HL-60/S4 treated with retinoic acid at 250 ng/mL for 4 days and 3 days (cell line): ENCODE measurements around the gene SHROOM4.

Experiments used
- in situ Hi-C: fragments of 300-500 bp; cut with MboI; formaldehyde crosslinking; loops from 2 replicates; pipeline ENCODE4 v1.7.0; 2022; ENCODE audit warnings: low sequenced_read_pairs

SHROOM4 gene

GRCh38 chrX:50787099-50787498, 26.9 kb downstream of the SHROOM4 start:
- in situ Hi-C loops, result no loop called here

GRCh38 chrX:50780144-50780543, 33.9 kb downstream of the SHROOM4 start:
- in situ Hi-C loops, result no loop called here

GRCh38 chrX:50779694-50780093, 34.3 kb downstream of the SHROOM4 start:
- in situ Hi-C loops, result no loop called here

GRCh38 chrX:50778272-50778671, 35.7 kb downstream of the SHROOM4 start:
- in situ Hi-C loops, result no loop called here

- in situ Hi-C loops, result no loop called here
Observed at GRCh38 chrX:50776248-50776647, 37.7 kb downstream of the SHROOM4 start.

- in situ Hi-C loops, result no loop called here
Observed at GRCh38 chrX:50771382-50771781, 42.6 kb downstream of the SHROOM4 start.

- in situ Hi-C loops, result no loop called here
Observed at GRCh38 chrX:50770702-50771101, 43.3 kb downstream of the SHROOM4 start.

GRCh38 chrX:50769389-50770063, 44.5 kb downstream of the SHROOM4 start:
- in situ Hi-C loops, result no loop called here

- in situ Hi-C loops, result no loop called here
Observed at GRCh38 chrX:50768801-50769200, 45.2 kb downstream of the SHROOM4 start.

- in situ Hi-C loops, result no loop called here
Observed at GRCh38 chrX:50765986-50766385, 48.0 kb downstream of the SHROOM4 start.

GRCh38 chrX:50762578-50762977, 51.4 kb downstream of the SHROOM4 start:
- in situ Hi-C loops, result no loop called here

GRCh38 chrX:50756276-50756675, 57.7 kb downstream of the SHROOM4 start:
- in situ Hi-C loops, result no loop called here

- in situ Hi-C loops, result no loop called here
Observed at GRCh38 chrX:50751091-50751490, 62.9 kb downstream of the SHROOM4 start.

- in situ Hi-C loops, result no loop called here
Observed at GRCh38 chrX:50747471-50747900, 66.5 kb downstream of the SHROOM4 start.

GRCh38 chrX:50736656-50737055, 77.3 kb downstream of the SHROOM4 start:
- in situ Hi-C loops, result no loop called here

- in situ Hi-C loops, result no loop called here
Observed at GRCh38 chrX:50726296-50726695, 87.7 kb downstream of the SHROOM4 start.

- in situ Hi-C loops, result no loop called here
Observed at GRCh38 chrX:50725310-50725709, 88.7 kb downstream of the SHROOM4 start.

GRCh38 chrX:50723006-50723405, 91.0 kb downstream of the SHROOM4 start:
- in situ Hi-C loops, result no loop called here

- in situ Hi-C loops, result no loop called here
Observed at GRCh38 chrX:50721764-50722521, 92.1 kb downstream of the SHROOM4 start.

GRCh38 chrX:50719614-50720013, 94.4 kb downstream of the SHROOM4 start:
- in situ Hi-C loops, result no loop called here

GRCh38 chrX:50718776-50719175, 95.2 kb downstream of the SHROOM4 start:
- in situ Hi-C loops, result no loop called here

- in situ Hi-C loops, result no loop called here
Observed at GRCh38 chrX:50716706-50717105, 97.3 kb downstream of the SHROOM4 start.
